Activated CD4-positive, alpha-beta T cell treated with anti-CD3 and anti-CD28 coated beads, Interleukin-2, Interleukin-4, amounts not matched to agents 100 ng/mL and 50 ng/mL, durations not matched to agents 16 hours and 8 hours (primary cell): ENCODE measurements around the gene PGA3.
"Not testable (repeated sequence)": the region's sequence is repeated elsewhere in the genome, so short reads cannot be mapped to it uniquely, and the experiment has no call there.

ENCODE experiments used
- DNase-seq: peaks from one replicate; pipeline ENCODE4 v3.0.0-alpha.2; 2020; ENCODE audit warnings: low spot score

The PGA3 gene

DNA sequence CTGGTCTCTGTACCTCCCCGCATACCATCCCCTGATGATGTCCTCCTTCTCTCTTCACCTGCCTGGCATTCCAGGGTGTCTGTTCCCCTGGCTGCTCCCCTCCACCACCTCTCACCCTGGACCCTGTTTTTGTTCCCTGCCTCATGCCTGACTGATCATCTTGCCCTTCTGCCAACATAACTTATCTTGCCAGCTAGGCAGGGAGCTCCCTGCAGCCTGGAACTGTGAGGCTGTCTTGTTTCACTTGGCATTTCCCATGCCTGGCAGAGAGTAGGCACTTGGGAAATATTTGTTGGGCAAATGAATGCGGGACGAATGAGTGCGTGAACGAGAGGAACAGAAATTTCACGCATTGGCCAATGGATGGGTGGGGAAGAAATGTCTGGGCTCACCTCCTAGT lies 7.3 kb downstream of the PGA3 start:
- not testable (repeated sequence) for DNase-seq

DNA sequence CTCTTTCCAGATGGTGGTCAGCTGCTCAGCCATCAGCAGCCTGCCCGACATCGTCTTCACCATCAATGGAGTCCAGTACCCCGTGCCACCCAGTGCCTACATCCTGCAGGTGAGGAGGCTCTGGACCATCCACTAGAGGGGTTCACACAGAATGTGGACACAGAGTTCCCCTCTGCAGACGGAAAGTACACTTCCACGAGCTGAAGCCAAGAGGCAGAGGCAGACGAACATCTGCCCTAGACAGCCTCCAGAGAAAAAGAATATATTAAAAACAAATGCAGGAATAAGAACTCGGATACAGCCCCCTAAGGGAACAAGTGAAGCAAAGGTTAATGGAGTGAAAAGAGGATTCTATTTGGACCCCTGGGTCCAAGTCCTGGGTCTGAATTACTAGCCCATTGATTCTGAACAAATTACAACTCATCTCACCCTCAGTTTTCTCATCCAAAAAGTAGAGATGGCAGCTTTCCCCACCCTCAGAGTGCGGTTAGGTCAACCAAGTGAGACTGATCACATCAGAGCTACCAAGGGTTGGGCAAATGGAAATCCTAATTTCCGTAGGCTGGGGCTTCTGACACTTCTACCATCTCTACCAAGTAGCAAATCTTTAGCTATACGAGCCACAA lies 8.1 kb downstream of the PGA3 start:
- DNase-seq, result not testable (repeated sequence)

DNA sequence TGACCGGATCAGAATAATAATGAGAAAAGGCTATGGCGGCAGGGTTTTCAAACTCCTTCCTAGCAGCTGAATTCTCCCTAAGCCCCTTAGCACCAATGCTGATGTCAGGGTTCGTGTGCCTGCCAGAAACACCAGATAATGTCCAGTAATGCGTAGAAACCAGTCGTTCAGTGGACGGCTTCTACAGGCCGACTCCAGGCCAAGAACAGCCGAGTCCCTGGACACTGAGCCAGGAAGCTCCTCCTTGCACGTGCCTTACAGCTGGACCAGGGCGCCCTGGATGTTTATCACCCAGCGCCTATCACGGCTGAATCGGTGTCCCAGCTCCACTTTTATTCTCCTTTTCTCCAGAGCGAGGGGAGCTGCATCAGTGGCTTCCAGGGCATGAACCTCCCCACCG lies 8.9 kb downstream of the PGA3 start:
- DNase-seq, result not testable (repeated sequence)

DNA sequence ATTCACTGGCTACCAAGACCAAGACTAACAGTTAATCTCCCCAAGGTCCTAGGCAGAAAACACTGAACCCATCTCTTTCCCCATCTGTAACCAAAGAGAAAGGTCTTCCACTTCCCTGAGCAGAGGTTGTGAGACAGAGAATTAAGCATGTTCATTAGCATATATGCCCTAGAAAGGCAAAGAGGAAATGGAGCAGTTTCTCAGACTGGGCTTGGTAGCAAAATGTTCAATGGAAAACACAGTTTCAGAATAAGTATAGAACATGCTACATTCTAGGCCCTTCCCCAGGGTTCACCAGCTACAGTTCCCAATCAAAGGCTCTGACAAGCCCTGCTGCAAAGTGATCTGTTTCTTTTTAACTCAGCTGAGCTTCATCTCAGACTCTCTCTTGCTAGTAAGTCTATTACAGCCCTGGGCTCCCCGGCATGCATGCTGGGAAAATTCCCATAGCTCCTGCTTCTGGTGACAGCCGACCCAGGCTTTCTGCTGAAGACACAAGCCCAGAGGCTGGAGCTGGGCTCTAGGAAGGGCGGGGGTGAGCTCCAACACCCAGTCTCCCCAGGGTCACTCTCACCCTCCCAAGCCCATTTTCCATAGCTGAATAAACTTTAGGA lies 10.5 kb downstream of the PGA3 start:
- DNase-seq, result not testable (repeated sequence)

DNA sequence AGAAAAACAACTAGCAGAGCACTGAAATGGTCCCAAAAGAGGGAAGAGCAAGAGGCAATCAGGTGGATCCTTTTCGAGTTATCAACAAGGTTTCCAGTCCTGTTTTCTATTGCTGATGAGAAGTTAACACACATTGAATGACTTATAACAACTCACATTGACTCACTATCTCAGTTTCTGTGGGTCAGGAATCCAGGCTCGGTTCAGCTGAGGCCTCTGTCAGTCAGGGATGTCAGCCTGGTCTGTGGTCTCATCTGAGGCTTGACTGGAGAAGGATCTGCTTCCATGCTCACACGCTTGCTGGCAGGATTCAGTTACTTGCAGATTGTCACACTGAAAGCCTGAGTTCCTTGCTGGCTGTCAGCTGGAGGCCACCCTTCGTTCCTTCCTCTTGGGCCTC lies 15.0 kb downstream of the PGA3 start:
- DNase-seq, result not testable (repeated sequence)

DNA sequence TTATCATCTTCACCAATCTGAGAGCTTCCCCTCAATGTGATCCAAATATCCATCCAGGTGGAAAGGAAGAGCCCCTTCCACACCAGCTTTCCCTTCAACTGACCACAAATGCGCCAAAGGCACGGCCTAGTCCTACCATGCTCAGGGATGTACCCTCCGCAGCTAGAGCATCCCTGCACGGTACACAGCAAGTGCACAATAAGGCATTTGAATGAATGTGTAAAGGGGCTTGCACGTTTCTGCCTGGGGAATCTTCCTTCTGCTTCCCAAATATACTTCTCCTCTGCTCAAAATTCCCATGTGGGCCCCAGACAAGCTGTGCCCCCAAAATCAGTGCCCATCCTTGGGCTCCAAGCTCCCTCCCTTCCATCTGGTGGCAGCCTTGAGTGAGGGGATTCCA lies 15.7 kb downstream of the PGA3 start:
- not testable (repeated sequence) for DNase-seq

DNA sequence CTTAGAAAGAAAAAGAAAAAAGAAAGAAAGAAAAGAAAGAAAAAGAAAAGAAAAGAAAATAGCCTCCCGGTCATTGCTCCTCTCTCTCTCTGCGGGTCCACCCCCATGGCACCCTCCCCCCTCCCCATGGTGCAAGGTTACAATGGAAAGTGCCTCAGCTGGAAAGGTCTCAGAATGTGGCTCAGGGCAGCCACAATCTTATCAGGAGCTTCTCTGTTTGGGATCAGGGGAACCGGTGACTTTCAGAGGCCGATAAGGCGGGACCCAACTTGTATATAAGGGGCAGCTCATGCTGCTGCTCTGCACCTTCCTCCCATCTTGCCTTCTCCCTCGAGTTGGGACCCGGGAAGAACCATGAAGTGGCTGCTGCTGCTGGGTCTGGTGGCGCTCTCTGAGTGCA lies 18.7 kb downstream of the PGA3 start, which contains the start of gene PGA4:
Gene PGA4 (plus strand): TSS at position 301 of the 400 bp plus-strand sequence. CDS start 54 bp downstream, at position 355.
- not testable (repeated sequence) for DNase-seq

DNA sequence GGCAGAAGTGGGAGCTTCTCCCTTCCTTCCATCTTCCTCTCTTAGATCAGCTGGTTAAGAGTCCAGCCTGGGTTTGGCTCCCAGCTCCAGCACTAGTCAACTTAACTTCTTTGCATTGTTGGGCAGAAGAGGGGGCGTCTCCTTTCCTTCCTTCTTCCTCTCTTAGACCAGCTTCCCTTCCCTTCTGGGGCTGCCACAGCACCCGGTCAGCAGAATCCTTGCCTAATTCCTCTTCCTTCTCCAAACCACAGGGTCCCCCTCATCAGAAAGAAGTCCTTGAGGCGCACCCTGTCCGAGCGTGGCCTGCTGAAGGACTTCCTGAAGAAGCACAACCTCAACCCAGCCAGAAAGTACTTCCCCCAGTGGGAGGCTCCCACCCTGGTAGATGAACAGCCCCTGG lies 19.4 kb downstream of the PGA3 start:
- not testable (repeated sequence) for DNase-seq

DNA sequence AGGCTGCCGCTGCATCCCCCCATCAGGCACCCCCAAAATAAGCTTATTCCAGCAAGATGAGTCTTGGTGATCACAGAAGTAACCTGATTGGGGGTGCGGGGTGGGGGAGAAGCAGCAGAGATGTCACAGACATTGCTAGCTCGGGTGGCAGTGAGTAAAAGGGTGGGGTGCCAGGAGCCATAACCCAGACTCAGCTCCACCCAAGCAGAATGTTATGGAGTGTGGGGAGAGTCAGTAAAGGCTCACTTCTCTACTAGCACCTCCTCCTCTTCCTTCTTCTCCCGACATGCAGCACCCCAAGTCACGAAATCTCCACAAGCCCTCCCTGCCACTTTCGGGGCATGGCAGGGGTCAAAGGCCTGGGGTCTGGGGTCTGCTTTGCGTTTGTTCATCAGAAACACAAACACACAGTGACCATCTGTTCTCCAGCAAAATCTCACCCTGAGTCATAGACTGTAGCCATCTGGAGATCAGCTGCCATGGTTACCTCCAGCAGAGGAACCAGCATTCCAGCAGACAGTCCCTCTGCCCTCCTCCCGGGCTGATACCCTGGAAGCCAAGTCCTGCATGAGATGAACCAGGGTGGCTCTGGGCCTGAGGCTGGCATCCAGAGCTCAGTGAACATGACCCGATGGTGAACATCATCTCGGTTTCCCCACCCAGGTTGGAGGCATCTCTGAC lies 23.3 kb downstream of the PGA3 start:
- not testable (repeated sequence) for DNase-seq

DNA sequence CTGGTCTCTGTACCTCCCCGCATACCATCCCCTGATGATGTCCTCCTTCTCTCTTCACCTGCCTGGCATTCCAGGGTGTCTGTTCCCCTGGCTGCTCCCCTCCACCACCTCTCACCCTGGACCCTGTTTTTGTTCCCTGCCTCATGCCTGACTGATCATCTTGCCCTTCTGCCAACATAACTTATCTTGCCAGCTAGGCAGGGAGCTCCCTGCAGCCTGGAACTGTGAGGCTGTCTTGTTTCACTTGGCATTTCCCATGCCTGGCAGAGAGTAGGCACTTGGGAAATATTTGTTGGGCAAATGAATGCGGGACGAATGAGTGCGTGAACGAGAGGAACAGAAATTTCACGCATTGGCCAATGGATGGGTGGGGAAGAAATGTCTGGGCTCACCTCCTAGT lies 26.1 kb downstream of the PGA3 start:
- not testable (repeated sequence) for DNase-seq

DNA sequence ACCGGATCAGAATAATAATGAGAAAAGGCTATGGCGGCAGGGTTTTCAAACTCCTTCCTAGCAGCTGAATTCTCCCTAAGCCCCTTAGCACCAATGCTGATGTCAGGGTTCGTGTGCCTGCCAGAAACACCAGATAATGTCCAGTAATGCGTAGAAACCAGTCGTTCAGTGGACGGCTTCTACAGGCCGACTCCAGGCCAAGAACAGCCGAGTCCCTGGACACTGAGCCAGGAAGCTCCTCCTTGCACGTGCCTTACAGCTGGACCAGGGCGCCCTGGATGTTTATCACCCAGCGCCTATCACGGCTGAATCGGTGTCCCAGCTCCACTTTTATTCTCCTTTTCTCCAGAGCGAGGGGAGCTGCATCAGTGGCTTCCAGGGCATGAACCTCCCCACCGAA lies 27.7 kb downstream of the PGA3 start:
- DNase-seq, result not testable (repeated sequence)

DNA sequence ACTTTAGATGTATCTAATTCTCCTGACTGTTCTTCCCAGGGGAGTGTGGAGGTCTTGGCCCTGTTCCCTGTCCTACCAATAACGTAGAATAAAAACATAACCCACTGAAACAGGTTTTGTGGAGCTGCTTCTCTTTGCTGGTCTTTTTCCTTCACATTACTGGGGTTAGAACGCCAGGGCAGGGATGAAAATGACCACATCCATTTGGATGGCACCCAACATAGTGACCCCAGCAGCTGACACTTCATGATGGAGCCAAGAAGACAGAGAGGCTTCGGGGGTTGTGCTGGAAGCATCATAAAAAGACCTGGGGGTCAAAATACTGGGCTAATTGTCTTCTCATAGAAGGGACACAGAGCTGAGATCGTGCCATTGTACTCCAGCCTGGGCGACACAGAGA lies 28.3 kb downstream of the PGA3 start:
- DNase-seq, result not testable (repeated sequence)

DNA sequence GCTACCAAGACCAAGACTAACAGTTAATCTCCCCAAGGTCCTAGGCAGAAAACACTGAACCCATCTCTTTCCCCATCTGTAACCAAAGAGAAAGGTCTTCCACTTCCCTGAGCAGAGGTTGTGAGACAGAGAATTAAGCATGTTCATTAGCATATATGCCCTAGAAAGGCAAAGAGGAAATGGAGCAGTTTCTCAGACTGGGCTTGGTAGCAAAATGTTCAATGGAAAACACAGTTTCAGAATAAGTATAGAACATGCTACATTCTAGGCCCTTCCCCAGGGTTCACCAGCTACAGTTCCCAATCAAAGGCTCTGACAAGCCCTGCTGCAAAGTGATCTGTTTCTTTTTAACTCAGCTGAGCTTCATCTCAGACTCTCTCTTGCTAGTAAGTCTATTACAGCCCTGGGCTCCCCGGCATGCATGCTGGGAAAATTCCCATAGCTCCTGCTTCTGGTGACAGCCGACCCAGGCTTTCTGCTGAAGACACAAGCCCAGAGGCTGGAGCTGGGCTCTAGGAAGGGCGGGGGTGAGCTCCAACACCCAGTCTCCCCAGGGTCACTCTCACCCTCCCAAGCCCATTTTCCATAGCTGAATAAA lies 29.3 kb downstream of the PGA3 start:
- DNase-seq, result not testable (repeated sequence)

DNA sequence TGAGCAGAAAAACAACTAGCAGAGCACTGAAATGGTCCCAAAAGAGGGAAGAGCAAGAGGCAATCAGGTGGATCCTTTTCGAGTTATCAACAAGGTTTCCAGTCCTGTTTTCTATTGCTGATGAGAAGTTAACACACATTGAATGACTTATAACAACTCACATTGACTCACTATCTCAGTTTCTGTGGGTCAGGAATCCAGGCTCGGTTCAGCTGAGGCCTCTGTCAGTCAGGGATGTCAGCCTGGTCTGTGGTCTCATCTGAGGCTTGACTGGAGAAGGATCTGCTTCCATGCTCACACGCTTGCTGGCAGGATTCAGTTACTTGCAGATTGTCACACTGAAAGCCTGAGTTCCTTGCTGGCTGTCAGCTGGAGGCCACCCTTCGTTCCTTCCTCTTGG lies 33.8 kb downstream of the PGA3 start:
- DNase-seq, result not testable (repeated sequence)

DNA sequence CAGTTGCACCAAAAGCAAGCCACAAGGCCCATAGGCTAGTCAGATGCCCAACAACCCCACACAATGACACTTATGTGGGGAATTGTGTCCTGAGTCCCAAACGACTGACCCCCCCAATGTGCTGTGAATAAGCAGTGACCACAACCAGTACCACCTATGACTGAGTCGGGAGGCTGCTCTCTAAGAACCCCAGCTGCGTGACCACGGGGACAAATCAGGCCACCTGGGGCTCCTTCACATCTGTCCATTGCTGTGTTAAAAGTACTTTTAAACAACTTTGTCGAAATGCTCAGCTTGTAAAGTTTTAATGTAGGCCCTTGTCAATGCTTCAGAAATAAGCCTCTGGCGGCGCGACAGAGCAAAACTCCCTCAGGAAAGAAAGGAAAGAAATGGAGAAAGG lies 37.0 kb downstream of the PGA3 start:
- not testable (repeated sequence) for DNase-seq

DNA sequence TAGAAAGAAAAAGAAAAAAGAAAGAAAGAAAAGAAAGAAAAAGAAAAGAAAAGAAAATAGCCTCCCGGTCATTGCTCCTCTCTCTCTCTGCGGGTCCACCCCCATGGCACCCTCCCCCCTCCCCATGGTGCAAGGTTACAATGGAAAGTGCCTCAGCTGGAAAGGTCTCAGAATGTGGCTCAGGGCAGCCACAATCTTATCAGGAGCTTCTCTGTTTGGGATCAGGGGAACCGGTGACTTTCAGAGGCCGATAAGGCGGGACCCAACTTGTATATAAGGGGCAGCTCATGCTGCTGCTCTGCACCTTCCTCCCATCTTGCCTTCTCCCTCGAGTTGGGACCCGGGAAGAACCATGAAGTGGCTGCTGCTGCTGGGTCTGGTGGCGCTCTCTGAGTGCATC lies 37.6 kb downstream of the PGA3 start, which contains the start of gene PGA5:
Gene PGA5 (plus strand): TSS at position 301 of the 400 bp plus-strand sequence. CDS start 52 bp downstream, at position 353.
- not testable (repeated sequence) for DNase-seq

DNA sequence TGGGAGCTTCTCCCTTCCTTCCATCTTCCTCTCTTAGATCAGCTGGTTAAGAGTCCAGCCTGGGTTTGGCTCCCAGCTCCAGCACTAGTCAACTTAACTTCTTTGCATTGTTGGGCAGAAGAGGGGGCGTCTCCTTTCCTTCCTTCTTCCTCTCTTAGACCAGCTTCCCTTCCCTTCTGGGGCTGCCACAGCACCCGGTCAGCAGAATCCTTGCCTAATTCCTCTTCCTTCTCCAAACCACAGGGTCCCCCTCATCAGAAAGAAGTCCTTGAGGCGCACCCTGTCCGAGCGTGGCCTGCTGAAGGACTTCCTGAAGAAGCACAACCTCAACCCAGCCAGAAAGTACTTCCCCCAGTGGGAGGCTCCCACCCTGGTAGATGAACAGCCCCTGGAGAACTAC lies 38.2 kb downstream of the PGA3 start:
- not testable (repeated sequence) for DNase-seq

DNA sequence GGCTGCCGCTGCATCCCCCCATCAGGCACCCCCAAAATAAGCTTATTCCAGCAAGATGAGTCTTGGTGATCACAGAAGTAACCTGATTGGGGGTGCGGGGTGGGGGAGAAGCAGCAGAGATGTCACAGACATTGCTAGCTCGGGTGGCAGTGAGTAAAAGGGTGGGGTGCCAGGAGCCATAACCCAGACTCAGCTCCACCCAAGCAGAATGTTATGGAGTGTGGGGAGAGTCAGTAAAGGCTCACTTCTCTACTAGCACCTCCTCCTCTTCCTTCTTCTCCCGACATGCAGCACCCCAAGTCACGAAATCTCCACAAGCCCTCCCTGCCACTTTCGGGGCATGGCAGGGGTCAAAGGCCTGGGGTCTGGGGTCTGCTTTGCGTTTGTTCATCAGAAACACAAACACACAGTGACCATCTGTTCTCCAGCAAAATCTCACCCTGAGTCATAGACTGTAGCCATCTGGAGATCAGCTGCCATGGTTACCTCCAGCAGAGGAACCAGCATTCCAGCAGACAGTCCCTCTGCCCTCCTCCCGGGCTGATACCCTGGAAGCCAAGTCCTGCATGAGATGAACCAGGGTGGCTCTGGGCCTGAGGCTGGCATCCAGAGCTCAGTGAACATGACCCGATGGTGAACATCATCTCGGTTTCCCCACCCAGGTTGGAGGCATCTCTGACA lies 42.1 kb downstream of the PGA3 start:
- DNase-seq, result not testable (repeated sequence)

DNA sequence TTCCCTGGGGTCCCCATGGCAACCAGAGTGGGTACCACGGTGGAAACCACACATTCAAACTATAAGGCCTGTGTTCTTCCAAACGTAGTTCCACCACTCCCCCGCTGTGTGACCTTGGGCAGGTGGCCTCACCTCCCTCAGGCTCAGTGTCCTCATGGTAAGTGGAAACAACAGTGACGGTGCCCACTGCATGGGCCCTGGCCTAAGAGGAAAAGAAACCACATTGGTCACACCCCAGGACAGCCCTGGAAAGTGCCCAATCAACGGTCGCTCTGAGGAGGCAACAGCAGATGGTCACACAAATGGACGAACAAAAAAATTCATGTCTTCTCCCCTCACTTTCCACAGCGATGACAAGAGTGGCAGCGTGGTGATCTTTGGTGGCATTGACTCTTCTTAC lies 44.8 kb downstream of the PGA3 start:
- DNase-seq, result not testable (repeated sequence)

DNA sequence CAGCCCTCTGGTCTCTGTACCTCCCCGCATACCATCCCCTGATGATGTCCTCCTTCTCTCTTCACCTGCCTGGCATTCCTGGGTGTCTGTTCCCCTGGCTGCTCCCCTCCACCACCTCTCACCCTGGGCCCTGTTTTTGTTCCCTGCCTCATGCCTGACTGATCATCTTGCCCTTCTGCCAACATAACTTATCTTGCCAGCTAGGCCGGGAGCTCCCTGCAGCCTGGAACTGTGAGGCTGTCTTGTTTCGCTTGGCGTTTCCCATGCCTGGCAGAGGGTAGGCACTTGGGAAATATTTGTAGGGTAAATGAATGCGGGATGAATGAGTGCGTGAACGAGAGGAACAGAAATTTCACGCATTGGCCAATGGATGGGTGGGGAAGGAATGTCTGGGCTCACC lies 45.9 kb downstream of the PGA3 start:
- DNase-seq, result not testable (repeated sequence)

DNA sequence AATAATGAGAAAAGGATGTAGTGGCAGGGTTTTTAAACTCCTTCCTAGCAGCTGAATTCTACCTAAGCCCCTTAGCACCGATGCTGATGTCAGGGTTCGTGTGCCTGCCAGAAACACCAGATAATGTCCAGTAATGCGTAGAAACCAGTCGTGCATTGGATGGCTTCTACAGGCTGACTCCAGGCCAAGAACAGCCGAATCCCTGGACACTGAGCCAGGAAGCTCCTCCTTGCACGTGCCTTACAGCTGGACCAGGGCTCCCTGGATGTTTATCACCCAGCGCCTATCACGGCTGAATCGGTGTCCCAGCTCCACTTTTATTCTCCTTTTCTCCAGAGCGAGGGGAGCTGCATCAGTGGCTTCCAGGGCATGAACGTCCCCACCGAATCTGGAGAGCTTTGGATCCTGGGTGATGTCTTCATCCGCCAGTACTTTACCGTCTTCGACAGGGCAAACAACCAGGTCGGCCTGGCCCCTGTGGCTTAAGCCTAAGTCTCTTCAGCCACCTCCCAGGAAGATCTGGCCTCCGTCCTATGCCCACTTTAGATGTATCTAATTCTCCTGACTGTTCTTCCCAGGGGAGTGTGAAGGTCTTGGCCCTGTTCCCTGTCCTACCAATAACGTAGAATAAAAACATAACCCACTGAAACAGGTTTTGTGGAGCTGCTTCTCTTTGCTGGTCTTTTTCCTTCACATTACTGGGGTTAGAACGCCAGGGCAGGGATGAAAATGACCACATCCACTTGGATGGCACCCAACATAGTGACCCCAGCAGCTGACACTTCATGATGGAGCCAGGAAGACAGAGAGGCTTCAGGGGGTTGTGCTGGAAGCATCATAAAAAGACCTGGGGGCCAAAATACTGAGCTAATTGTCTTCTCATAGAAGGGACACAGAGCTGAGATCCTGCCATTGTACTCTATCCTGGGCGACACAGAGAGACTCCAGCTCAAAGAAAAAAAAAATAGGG lies 47.8 kb downstream of the PGA3 start:
- DNase-seq, result not testable (repeated sequence)
